A549 (cell line): ENCODE data around the gene NELFA. TPM values are rescaled to one million over a fixed set of nuclear protein-coding genes. Genes with fewer than 3 reads are reported as not detected.

ENCODE experiments used
- ATAC-seq, 2 experiments: fragments of 200-7000 bp in 1 of 2; fragments of >200 bp in 1 of 2; cut with Nextera tagmentation in 1 of 2; cut with Tn5 transposase in 1 of 2; 3 replicates each; pipeline versions ENCODE4 v1.8.0 to v1.9.1; 2018 to 2020; ENCODE audit warnings: mild to moderate bottlenecking in 1 of 2, moderate library complexity in 1 of 2
- CTCF ChIA-PET: fragments of 300-600 bp; sonication (Branson Sonifier 250); formaldehyde crosslinking; extraction: SDS; loops from one replicate; lab custom pipeline; 2021; ENCODE audit warnings: antibody characterized with exemption, inconsistent platforms; lab: Yijun Ruan, JAX
- POLR2A ChIA-PET: fragments of 350-600 bp; formaldehyde crosslinking; extraction: SDS; loops from one replicate; lab custom pipeline; 2021; ENCODE audit warnings: antibody characterized with exemption, inconsistent platforms; lab: Yijun Ruan, JAX
- DNase-seq, 2 experiments: peaks; one replicate each; pipeline versions ENCODE4 v3.0.0 to v3.0.0-alpha.2; 2011 to 2016; ENCODE audit warnings: low read depth in 1 of 2, low spot score in 1 of 2
- FAIRE-seq: peaks from 2 replicates; lab custom pipeline; 2011; peaks lifted over from hg19 to GRCh38; lab: Jason Lieb, UNC
- H3K27ac ChIP-seq, 2 experiments: fragments of >200 bp; sonication (Bioruptor Twin); formaldehyde crosslinking; 3 replicates each; pipeline ENCODE4 v1.5.1; 2016 to 2017
- H3K4me1 ChIP-seq: fragments of >200 bp; sonication (Bioruptor Twin); formaldehyde crosslinking; 3 replicates; pipeline ENCODE4 v1.6.1; 2016
- H3K4me2 ChIP-seq: fragments of >200 bp; sonication (Bioruptor Twin); formaldehyde crosslinking; 3 replicates; pipeline ENCODE4 v1.6.1; 2016
- H3K4me3 ChIP-seq: fragments of >200 bp; sonication (Bioruptor Twin); formaldehyde crosslinking; 3 replicates; pipeline ENCODE4 v1.5.1; 2016
- H3K9me3 ChIP-seq: fragments of >200 bp; sonication (Bioruptor Twin); formaldehyde crosslinking; 3 replicates; pipeline ENCODE4 v1.6.1; 2016
- BCL3 ChIP-seq: fragments of >200 bp; sonication (Bioruptor Twin); formaldehyde crosslinking; IDR thresholded peaks from 3 replicates; pipeline ENCODE4 v1.6.1; 2016
- CEBPB ChIP-seq, 2 experiments: fragments of >200 bp in 1 of 2; sonication (Bioruptor Twin) in 1 of 2; formaldehyde crosslinking in 1 of 2; IDR thresholded peaks; 2 replicates each; pipeline ENCODE4 v1.6.1; 2012 to 2016
- E2F6 ChIP-seq: IDR thresholded peaks from 2 replicates; pipeline ENCODE4 v1.6.1; 2012; ENCODE audit warnings: low read depth, borderline replicate concordance
- EHMT2 ChIP-seq: fragments of 200-600 bp; sonication (generic); IDR thresholded peaks from 2 replicates; pipeline ENCODE4 v1.6.1; 2016; ENCODE audit warnings: antibody characterized with exemption, low read depth, mild to moderate bottlenecking, moderate library complexity
- EP300 ChIP-seq, 2 experiments: fragments of >200 bp; sonication (Bioruptor Twin); formaldehyde crosslinking; IDR thresholded peaks; 2 replicates in 1 of 2; 3 replicates in 1 of 2; pipeline ENCODE4 v1.6.1; 2016 to 2017
- HEYL ChIP-seq: fragments of 250-450 bp; sonication (Bioruptor Pico); IDR thresholded peaks from 2 replicates; pipeline ENCODE4 v1.8.0; 2021; ENCODE audit warnings: mild to moderate bottlenecking, moderate library complexity
- HMGXB4 ChIP-seq: fragments of 250-450 bp; sonication (Bioruptor Pico); IDR thresholded peaks from 2 replicates; pipeline ENCODE4 v1.5.0; 2021; ENCODE audit warnings: mild to moderate bottlenecking, moderate library complexity, borderline replicate concordance
- HOXB13 ChIP-seq: fragments of 250-450 bp; sonication (Bioruptor Pico); IDR thresholded peaks from 2 replicates; pipeline ENCODE4 v1.5.0; 2020; ENCODE audit warnings: low read depth, mild to moderate bottlenecking, moderate library complexity
- JUN ChIP-seq, 2 experiments: fragments of >200 bp; sonication (Bioruptor Twin); formaldehyde crosslinking; IDR thresholded peaks; 2 replicates in 1 of 2; 3 replicates in 1 of 2; pipeline ENCODE4 v1.6.1; 2016 to 2017
- JUNB ChIP-seq: fragments of >200 bp; sonication (Bioruptor Twin); formaldehyde crosslinking; IDR thresholded peaks from 2 replicates; pipeline ENCODE4 v1.6.1; 2016
- KDM1A ChIP-seq: fragments of 200-600 bp; sonication (generic); IDR thresholded peaks from 2 replicates; pipeline ENCODE4 v1.6.1; 2016; ENCODE audit warnings: low read depth, mild to moderate bottlenecking
- KDM5A ChIP-seq: fragments of 200-600 bp; sonication (generic); IDR thresholded peaks from 2 replicates; pipeline ENCODE4 v1.6.1; 2016; ENCODE audit warnings: antibody characterized with exemption, mild to moderate bottlenecking
- MAX ChIP-seq: IDR thresholded peaks from 2 replicates; pipeline ENCODE4 v1.6.1; 2012
- MAZ ChIP-seq: fragments of 150-350 bp; IDR thresholded peaks from 2 replicates; pipeline ENCODE4 v1.6.1; 2014; ENCODE audit warnings: antibody characterized with exemption, low read depth, low read length, borderline replicate concordance
- MYC ChIP-seq: IDR thresholded peaks from 2 replicates; pipeline ENCODE4 v1.6.1; 2012; ENCODE audit warnings: mild to moderate bottlenecking, inconsistent platforms, low read length, improper control_type of control experiment, borderline replicate concordance
- NFE2L2 ChIP-seq: fragments of 150-350 bp; conservative IDR thresholded peaks from 2 replicates; pipeline ENCODE4 v1.6.1; 2014; ENCODE audit warnings: low read length
- PHF8 ChIP-seq: fragments of 200-600 bp; sonication (generic); IDR thresholded peaks from 2 replicates; pipeline ENCODE4 v1.6.1; 2016; ENCODE audit warnings: low read depth, mild to moderate bottlenecking, antibody characterized with exemption, moderate library complexity, borderline replicate concordance
- POLR2A ChIP-seq: IDR thresholded peaks from 2 replicates; pipeline ENCODE4 v1.6.1; 2012; ENCODE audit warnings: mild to moderate bottlenecking, low read length
- POLR2AphosphoS2 ChIP-seq: conservative IDR thresholded peaks from 2 replicates; pipeline ENCODE4 v1.6.1; 2012; ENCODE audit warnings: low read length, improper control_type of control experiment, inconsistent platforms
- RCOR1 ChIP-seq: fragments of 150-350 bp; IDR thresholded peaks from 2 replicates; pipeline ENCODE4 v1.6.1; 2014; ENCODE audit warnings: antibody characterized with exemption, low read length, low read depth
- TFCP2L1 ChIP-seq: fragments of 250-450 bp; sonication (Bioruptor Pico); IDR thresholded peaks from 2 replicates; pipeline ENCODE4 v1.5.0; 2021; ENCODE audit warnings: mild to moderate bottlenecking
- WGBS: methylation state at CpG from one replicate; pipeline ENCODE4 v1.1.6; 2017; ENCODE audit errors: missing lambda C conversion rate; 5-methylcytosine and 5-hydroxymethylcytosine counted together
- polyA plus RNA-seq, 4 experiments: library from polyadenylated mRNA; depleted of rRNA in 3 of 4; stranded (reverse); fragments of >200 nt; fragmentation: RNase III in 1 of 4; extraction: RNeasy Plus Mini Kit Qiagen cat#74134 plus additional on column Dnase treatment in 1 of 4; gene quantifications; 2 replicates in 3 of 4; 3 replicates in 1 of 4; pipeline ENCODE4 v1.2.3, GENCODE V29; 2011 to 2017

NELFA gene
- polyA plus RNA-seq, 2 of the 4 experiments (the other 2 are of a cell fraction): 11.1 to 18.3 TPM

GRCh38 chr4:1991596-1992434 is 17.0 kb downstream of the NELFA start:
- H3K9me3 ChIP-seq: no peaks in the 10 kb centered on the region
- no peak overlapping the region for H3K4me3 ChIP-seq
- ChIA-PET CTCF (no interaction called here), POLR2A (no interaction called here)
- ATAC-seq (no peak; a peak in 2 of 6 replicates), DNase-seq (no peak), FAIRE-seq (no peak)
- 95% methylated on average over 20 of the region's 37 CpGs for WGBS
- no peak for TF ChIP-seq PHF8
- no peak for TF ChIP-seq HEYL (CRISPR knock-in tag)
- TF ChIP-seq E2F6: no peak
- TF ChIP-seq CEBPB (IDR thresholded peaks at IDR 0.05): no peak
- no peak for TF ChIP-seq POLR2A
- no peak for TF ChIP-seq HOXB13
- no peak for TF ChIP-seq KDM5A
- TF ChIP-seq POLR2AphosphoS2: no peak
- no peak for TF ChIP-seq EP300 (IDR thresholded peaks at IDR 0.05)
- TF ChIP-seq, all 56 proteins: peak for 0
- H3K4me2 ChIP-seq: no peak overlapping the region
- H3K4me1 ChIP-seq: no peaks in the 10 kb centered on the region
- no peak overlapping the region for H3K27ac ChIP-seq

GRCh38 chr4:1991087-1991486 is 17.7 kb downstream of the NELFA start:
- DNase-seq (no peak), ATAC-seq (no peak), FAIRE-seq (no peak)
- TF ChIP-seq EHMT2 (no peak), MAX (no peak), NFE2L2 (no peak), BCL3 (no peak), MYC (no peak), JUNB (no peak), HMGXB4 (CRISPR knock-in tag) (no peak), KDM1A (no peak), JUN (IDR thresholded peaks at IDR 0.05) (no peak), TFCP2L1 (CRISPR knock-in tag) (no peak), KDM5A (no peak)
- Histone ChIP-seq H3K4me1 (no peaks in the 10 kb centered on the region), H3K9me3 (no peaks in the 10 kb centered on the region), H3K4me2 (no peak overlapping the region), H3K4me3 (no peak overlapping the region), H3K27ac (no peak overlapping the region)
- ChIA-PET CTCF (no interaction called here), POLR2A (no interaction called here)
- 98% methylated on average over 10 of the region's 11 CpGs for WGBS

GRCh38 chr4:1990676-1991075 is 18.1 kb downstream of the NELFA start:
- Histone ChIP-seq H3K27ac (no peak overlapping the region), H3K9me3 (no peaks in the 10 kb centered on the region), H3K4me3 (no peak overlapping the region), H3K4me2 (no peak overlapping the region), H3K4me1 (no peaks in the 10 kb centered on the region)
- DNase-seq (no peak), FAIRE-seq (no peak), ATAC-seq (no peak)
- WGBS: 86% methylated on average over 5 of the region's 5 CpGs
- CTCF ChIA-PET: interaction anchor here (0.5 kb wide), 1 partner anchor 50 kb away, joined by 3 read pairs; no protein-coding TSS in a partner anchor
- no peak for TF ChIP-seq RCOR1
- TF ChIP-seq MAZ: no peak
- TF ChIP-seq HEYL (CRISPR knock-in tag): no peak
- no peak for TF ChIP-seq BCL3
- TF ChIP-seq HMGXB4 (CRISPR knock-in tag): no peak
- POLR2A ChIA-PET: no interaction called here
